MCF 10A (cell line): ENCODE results near the gene KIAA0753. TPM values are rescaled to one million over a fixed set of nuclear protein-coding genes. Genes with fewer than 3 reads are reported as not detected.

ENCODE experiments used
- BruUV-seq: library from RNA; stranded (reverse); fragments of 400-500 nt; replicated peaks from 2 replicates; lab custom pipeline; 2021; lab: Mats Ljungman, UMichigan
- CTCF ChIA-PET: fragments of 300-600 bp; sonication (Branson Sonifier 250); formaldehyde crosslinking; extraction: SDS; loops from one replicate; lab custom pipeline; 2021; ENCODE audit warnings: antibody characterized with exemption, inconsistent platforms; lab: Yijun Ruan, JAX
- POLR2A ChIA-PET: fragments of 300-600, 350-650 bp; sonication (Branson Sonifier 250); formaldehyde crosslinking; extraction: SDS; loops from one replicate; lab custom pipeline; 2020; ENCODE audit warnings: antibody characterized with exemption, inconsistent platforms; lab: Yijun Ruan, JAX
- DNase-seq: peaks from one replicate; pipeline ENCODE4 v3.0.0-alpha.2; 2018; ENCODE audit not compliant: unreplicated experiment
- H3K27ac Mint-ChIP-seq: one replicate; pipeline ENCODE4 v1.8.0; 2022; ENCODE audit warnings: mild to moderate bottlenecking, low read depth, mixed read lengths; ENCODE audit not compliant: unreplicated experiment
- H3K27me3 Mint-ChIP-seq: one replicate; pipeline ENCODE4 v1.8.0; 2022; ENCODE audit warnings: mixed read lengths; ENCODE audit not compliant: insufficient read depth, unreplicated experiment
- H3K36me3 Mint-ChIP-seq: one replicate; pipeline ENCODE4 v1.8.0; 2022; ENCODE audit warnings: mild to moderate bottlenecking, moderate library complexity, mixed read lengths; ENCODE audit not compliant: insufficient read depth, unreplicated experiment
- H3K4me1 Mint-ChIP-seq: one replicate; pipeline ENCODE4 v1.8.0; 2022; ENCODE audit warnings: mixed read lengths; ENCODE audit not compliant: insufficient read depth, unreplicated experiment
- H3K4me3 Mint-ChIP-seq: one replicate; pipeline ENCODE4 v1.8.0; 2022; ENCODE audit warnings: mild to moderate bottlenecking, moderate library complexity, mixed read lengths; ENCODE audit not compliant: unreplicated experiment
- H3K9me3 Mint-ChIP-seq: one replicate; pipeline ENCODE4 v1.8.0; 2022; ENCODE audit warnings: mixed read lengths; ENCODE audit not compliant: unreplicated experiment
- CTCF ChIP-seq: fragments of 200-600 bp; IDR thresholded peaks from one replicate; pipeline ENCODE4 v1.8.0; 2022; ENCODE audit warnings: antibody characterized with exemption, mild to moderate bottlenecking; ENCODE audit not compliant: unreplicated experiment
- intact Hi-C: fragments of 100-400 bp; cut with micrococcal nuclease; formaldehyde crosslinking; loops from 2 replicates; pipeline ENCODE4 v1.14.1; 2022
- total RNA-seq: library from RNA; stranded (reverse); gene quantifications from 2 replicates; pipeline ENCODE4 v1.2.3, GENCODE V29; 2022

Gene KIAA0753
- total RNA-seq, 1 experiment from 2014 or later: 22.8 TPM

- no TSS peak for BruUV-seq
- Mint-ChIP-seq H3K27me3 (no peaks in the 10 kb centered on the region), H3K36me3 (peaks cover 8% of the 10 kb centered on the region)
Observed at GRCh38 chr17:6545291-6545690, 95.2 kb downstream of the KIAA0753 start.

GRCh38 chr17:6544011-6544370 lies 96.5 kb downstream of the KIAA0753 start:
- no peak overlapping the region for H3K4me3 Mint-ChIP-seq
- ChIA-PET CTCF (interaction anchor here (0.9 kb wide), 1 partner anchor 42 kb away, joined by 3 read pairs; no protein-coding TSS in a partner anchor), POLR2A (no interaction called here)
- no peaks in the 10 kb centered on the region for H3K9me3 Mint-ChIP-seq
- intact Hi-C loops: no loop called here
- H3K4me1 Mint-ChIP-seq: peaks cover 15% of the 10 kb centered on the region
- H3K27me3 Mint-ChIP-seq: no peaks in the 10 kb centered on the region
- H3K36me3 Mint-ChIP-seq: peaks cover 8% of the 10 kb centered on the region
- DNase-seq: no peak
- TF ChIP-seq CTCF: no peak
- no TSS peak for BruUV-seq
- no peak overlapping the region for H3K27ac Mint-ChIP-seq

More at GRCh38 chr17:6545291-6545690, 95.2 kb downstream of the KIAA0753 start:
- ChIA-PET POLR2A (no interaction called here), CTCF (no interaction called here)
- DNase-seq: no peak
- intact Hi-C loops: no loop called here
- Mint-ChIP-seq H3K27ac (no peak overlapping the region), H3K4me1 (peaks cover 15% of the 10 kb centered on the region), H3K4me3 (no peak overlapping the region), H3K9me3 (no peaks in the 10 kb centered on the region)
- no peak for TF ChIP-seq CTCF

GRCh38 chr17:6543079-6544010 lies 97.2 kb downstream of the KIAA0753 start:
- POLR2A ChIA-PET: interaction anchor here (0.5 kb wide), 1 partner anchor 68 kb away, joined by 3 read pairs; no protein-coding TSS in a partner anchor

More at GRCh38 chr17:6543079-6544010, 97.2 kb downstream of the KIAA0753 start:
- TF ChIP-seq CTCF: no peak
- H3K4me3 Mint-ChIP-seq: no peak overlapping the region
- peaks cover 8% of the 10 kb centered on the region for H3K36me3 Mint-ChIP-seq
- no peaks in the 10 kb centered on the region for H3K9me3 Mint-ChIP-seq
- H3K27me3 Mint-ChIP-seq: no peaks in the 10 kb centered on the region
- no peak for DNase-seq
- no peak overlapping the region for H3K27ac Mint-ChIP-seq
- BruUV-seq: no TSS peak
- intact Hi-C loops: no loop called here
- CTCF ChIA-PET: interaction anchor here (0.8 to 1.2 kb wide), 3 partner anchors 10 to 42 kb away, joined by 3 to 4 read pairs (median 3); no protein-coding TSS in a partner anchor
- H3K4me1 Mint-ChIP-seq: peaks cover 15% of the 10 kb centered on the region
